Measurements from ENCODE around the gene CIAO2A.
"Not testable (repeated sequence)": the region's sequence is repeated elsewhere in the genome, so short reads cannot be mapped to it uniquely, and the experiment has no call there.

CIAO2A gene

DNA sequence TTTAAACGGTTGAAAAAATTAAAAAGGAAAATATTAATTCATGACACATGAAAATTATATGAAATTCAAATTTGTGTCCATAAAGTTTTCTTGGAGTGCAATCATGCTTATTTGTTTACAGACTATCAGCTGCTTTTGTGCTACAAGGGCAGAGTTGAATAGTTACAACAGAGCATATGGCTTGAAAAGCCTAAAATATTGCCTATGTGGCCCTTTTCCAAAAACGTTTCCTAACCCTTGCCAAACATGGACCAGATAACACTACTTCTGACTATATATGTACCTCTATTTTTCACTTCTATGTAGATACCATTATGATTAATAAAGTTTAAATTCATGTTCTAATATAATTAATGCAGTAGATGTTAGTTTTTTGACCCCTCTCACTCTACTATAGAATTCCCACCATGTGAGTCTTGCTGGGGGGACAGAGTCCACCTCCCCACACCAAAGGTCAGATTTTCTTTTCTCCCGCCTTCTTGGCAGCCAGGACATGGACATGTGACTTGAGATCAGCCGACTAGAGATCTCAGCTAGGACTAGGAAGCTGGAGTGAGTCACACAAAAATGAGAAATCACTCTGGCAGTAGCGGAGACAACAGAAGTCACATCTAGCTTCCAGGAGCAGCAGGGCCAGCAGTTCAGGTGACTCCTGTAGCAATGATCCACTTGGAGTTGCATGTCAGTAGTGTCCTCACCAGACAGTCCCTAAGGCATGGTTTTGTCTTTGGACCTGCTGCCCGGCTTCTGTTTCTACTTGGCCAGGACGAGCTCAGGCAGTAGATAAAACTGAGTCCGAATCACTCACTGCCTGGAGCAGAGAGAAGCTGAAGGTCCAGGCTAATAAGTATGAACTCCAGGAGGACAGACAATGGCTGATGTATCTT is 22.4 kb downstream of the CIAO2A start:
- no peak for DNase-seq

DNA sequence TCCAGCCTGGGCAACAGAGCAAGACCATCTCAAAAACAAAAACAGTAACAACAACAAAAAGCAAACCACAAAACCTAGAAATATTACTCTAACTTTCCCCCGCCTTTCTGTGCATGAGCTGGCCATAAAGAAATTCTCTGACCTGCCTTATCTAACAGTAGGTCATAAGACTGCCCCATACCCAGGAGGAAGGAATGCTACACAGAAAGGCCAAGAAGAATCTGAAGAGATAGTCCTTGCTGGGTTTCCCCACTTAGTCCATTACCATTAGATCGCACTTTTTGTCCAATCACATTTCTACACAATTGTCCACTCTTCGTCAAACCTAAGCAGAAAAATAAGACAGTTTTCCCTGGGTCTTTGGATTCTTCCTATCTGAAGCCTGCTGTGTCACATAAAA is 23.5 kb downstream of the CIAO2A start:
- no peak for DNase-seq

DNA sequence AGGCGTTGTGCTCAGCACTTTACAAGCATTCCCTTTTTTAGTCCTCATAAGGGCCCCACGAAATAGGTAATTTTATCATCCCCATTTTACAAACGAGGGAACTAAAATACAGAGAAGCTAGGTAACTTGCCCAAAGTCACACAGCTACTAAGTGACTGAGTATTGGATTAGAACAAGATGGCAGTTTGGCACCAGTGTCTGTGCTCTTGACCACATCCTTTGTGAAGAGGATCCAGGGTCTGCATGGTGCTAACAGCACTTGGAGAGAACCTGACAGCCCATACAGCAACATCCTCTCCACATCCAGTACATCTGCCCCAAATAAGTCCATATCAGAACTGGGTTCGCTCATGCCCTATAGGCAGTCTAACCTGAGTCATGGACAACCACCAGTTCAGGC is 25.5 kb downstream of the CIAO2A start:
- no peak for DNase-seq

DNA sequence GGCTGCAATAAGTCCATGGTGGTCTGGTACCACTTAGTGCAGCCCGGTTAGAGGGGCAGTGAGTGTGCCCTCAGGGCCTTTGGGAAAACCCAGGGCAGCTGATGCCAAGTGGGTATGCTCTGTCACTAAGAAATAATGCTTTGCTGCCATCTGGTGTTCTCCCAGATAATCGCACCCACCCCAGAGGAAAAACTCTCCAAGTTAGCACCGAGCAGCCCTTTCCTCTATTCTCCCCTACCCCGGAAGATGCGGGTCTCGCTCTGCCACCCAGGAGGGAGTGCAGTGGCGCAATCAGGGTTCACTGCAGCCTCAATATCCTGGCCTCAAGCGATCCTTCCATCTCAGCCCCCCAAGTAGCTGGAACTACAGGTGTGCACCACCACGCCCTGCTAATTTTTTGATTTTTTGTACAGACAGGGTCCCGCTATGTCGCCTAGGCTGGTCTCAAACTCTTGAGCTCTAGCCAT is 26.0 kb downstream of the CIAO2A start:
- DNase-seq: no peak

DNA sequence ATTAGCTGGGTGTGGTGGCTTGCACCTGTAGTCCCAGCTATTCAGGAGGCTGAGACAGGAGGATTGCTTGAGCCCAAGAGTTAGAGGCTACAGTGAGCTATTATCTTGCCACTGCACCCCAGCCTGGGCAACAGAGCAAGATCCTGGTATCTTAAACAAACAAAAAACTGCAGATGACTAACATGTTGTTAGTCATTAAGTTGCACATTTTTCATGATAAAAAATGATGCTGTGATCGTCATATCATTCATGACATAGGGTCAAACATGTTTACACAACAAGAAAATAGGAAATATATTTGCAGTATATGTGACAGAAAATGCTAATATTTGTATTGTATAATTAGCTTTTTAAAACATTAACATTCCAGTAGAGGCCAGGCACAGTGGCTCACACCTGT is 27.2 kb downstream of the CIAO2A start:
- DNase-seq: no peak

DNA sequence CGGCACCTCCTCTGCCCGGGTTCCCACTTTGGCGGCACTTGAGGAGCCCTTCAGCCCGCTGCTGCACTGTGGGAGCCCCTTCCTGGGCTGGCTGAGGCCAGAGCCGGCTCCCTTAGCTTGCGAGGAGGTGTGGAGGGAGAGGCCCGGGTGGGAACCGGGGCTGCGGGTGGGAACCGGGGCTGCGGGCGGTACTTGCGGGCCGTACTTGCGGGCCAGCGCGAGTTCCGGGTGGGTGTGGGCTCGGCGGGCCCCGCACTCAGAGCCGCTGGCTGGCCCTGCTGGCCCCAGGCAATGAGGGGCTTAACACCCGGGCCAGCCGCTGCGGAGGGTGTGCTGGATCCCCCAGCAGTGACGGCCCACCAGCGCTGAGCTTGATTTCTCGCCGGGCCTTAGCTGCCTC is 32.9 kb downstream of the CIAO2A start:
- DNase-seq: no peak

DNA sequence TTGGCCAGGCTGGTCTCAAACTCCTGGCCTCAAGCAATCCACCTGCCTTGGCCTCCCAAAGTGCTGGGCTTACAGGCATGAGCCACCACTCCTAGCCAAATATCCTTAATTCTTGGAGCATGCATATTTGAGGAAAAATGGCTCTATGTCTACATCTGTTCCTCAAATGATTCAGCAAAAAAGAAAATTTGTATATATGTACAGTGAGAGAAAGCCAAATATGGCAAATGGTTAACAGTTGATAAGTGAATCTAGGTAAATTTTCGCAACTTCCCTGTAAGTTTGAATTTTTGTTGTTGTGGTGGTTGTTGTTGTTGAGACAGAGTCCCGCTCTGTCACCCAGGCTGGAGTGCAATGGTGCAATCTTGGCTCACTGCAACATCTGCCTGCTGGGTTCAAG is 34.5 kb downstream of the CIAO2A start:
- not testable (repeated sequence) for DNase-seq

DNA sequence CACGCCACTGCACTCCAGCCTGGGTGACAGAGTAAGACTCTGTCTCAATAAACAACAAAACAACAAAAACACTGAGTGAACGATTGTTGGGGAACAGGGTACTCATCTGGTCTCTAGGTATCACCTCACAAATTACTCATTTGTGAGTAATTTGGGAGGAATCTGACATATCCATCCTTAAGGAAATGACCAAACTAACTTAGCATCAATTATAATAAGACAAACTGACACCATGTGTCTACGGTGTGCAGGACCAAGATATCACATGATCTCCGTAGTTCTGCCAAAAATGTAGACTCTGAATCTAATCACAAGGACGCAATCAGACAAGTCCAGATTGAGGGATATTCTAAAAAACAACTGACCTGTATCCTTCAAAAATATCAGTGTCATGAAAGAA is 35.4 kb downstream of the CIAO2A start:
- DNase-seq: no peak

DNA sequence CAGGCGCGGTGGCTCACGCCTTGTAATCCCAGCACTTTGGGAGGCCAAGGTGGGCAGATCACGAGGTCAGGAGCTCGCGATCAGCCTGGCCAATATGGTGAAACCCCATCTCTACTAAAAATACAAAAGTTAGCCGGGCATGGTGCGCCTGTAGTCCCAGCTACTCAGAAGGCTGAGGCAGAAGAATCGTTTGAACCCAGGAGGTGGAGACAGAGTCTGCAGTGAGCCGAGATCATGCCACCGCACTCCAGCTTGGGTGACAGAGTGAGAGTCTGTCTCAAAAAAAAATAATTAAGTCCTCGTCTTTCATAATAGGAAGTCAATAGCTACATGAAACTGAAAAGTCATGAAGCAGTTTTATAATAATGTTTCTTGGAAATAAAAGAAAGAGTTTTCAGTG is 40.0 kb downstream of the CIAO2A start:
- not testable (repeated sequence) for DNase-seq

DNA sequence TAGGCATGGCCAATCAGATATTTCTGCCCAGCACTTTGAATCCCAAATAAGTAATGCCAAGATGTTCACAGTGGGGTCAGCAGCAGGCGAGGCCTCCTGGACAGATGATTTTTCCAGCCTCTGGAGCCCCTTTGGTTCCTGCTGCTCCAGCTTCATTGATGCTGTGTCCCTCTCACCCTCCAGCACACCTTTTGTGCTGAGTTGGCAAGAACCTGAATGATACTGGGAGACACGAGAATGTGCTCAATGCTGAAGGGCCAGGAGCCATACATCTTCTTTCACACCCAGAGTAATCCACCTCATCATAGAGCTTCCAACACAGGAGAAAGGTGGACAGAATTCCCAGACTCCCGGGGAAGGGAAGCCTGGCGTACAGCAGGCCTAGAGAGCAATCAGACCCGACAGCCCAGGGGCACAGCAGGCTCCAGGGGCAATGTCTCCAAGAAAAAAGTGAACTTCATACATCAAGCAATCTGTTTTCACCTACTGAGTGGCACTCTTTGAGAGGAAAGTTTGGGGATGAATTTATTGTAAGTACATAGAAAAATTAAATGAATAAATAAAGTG is 40.6 kb downstream of the CIAO2A start:
- DNase-seq: no peak

DNA sequence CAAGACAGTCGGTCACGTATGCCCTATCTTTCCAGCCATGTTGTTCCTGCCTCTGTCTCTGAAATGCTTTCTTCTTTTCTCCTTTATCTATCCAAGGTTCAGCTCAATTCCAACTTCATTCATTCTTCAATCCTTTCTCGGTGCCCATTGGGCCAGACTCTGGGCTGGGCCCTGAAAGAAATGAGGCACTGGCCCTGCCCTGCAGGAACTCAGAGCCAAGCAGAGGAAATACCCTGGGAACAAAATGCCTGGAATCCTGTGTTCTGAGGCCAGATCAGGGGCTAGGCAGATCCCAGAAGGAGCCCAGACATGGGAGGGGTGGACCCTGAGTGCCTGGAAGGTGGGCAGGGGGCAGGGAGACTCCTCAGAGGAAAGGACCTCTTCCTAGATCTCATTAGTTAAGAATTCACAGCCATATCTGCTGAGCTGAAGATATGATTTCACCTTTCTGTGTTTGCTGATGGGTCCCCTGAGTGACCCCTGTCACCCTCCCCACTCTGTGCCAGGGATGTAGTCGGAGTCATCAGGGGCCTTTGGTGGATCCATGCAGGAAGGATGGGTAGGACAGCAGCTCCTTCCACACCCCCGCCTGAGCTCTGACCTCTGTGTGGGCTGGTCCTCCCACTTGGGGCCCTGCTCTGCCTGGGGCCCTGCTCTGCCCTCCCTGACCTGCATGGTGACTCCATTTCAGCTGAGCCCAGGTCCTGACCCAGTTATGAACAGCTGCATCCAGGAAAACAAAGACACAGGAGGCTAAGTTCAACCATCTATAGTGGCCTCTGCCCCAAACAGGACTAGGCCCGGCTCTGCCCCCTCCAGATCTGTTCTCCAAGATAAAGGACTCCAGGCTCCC is 42.0 kb downstream of the CIAO2A start:
- no peak for DNase-seq

DNA sequence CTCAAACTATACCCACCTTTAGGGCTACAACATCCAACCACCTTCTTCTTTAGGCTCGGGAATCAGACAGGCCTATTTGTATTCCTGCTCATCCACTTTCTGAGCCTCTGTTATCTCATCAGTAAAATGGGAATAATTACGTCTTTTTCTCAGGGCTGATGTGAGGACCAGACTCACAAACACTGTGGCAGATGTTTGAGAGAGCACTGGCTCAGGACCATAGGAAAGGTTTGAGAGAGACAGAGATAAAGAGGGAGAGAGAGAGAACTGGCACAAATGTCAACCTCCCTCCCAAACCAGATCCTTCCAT is 42.6 kb downstream of the CIAO2A start:
- DNase-seq: no peak

DNA sequence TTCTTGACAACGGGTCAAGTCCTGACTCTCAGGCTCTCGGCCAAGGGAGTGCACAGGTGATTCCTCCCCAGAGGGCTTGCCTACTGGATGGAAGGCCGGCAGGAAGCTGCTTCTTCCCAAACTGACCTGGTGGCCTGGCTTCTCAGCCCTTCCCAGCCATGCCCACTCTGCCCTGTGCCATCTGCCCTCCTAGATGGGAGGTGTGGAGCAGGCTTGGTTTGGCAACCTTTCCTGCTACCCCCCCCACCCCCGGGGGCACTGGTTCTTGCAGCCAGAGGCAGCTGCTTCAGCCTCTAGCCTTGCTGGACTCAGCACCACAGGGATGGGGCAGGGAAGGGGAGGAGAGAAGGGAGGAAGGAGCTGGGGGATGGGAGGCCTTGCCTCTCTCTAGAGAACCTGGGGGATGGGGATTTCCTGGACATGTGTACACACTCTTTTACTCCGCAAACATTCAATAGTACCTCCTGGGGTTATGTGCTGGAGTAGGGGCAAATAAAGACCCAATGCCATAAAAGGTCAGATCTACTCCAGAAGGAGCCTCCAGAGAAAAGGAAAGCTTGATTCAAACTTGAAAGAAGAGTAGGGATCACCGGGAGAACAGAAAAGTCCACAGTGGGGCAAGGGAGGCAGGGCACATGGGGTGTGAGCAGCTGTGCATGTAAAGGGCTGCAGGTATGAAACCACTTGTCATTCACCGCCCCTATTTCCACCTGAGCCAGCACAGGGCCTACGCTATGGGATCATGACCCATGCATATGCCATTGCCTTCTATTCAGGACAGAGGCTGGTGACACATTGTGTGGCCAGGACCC is 43.2 kb downstream of the CIAO2A start:
- no peak for DNase-seq

DNA sequence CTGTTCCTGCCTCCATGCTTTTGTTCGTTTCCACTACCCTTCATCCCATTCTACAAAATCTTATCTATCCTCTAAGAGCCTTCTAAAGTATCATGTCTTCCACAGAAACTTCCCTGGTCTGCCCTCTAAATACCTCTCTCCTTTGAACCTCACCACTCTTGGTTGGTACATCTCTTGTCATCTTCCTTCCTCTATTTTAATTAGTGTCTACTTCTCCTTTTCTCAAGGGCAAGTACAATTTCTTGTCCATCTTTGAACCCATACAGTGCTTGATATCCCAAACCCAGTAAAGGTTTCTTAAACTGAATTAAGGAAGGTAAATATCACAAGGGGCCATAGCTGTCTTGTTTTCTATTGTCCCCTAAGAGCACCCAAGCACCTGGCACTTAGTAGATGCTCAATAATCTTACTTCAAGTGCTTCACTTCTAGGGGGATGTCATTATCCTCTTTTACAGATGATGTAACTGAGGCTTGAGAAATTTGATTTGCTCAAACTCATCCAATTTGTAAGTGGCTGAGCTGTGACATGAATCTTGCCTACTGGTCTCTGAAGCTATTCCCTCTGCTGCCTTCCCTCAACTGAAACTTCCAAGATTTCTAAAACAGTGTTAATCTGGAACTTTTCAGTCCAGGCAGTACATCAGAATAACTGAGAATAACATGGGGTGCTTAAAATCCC is 44.7 kb downstream of the CIAO2A start:
- no peak for DNase-seq

DNA sequence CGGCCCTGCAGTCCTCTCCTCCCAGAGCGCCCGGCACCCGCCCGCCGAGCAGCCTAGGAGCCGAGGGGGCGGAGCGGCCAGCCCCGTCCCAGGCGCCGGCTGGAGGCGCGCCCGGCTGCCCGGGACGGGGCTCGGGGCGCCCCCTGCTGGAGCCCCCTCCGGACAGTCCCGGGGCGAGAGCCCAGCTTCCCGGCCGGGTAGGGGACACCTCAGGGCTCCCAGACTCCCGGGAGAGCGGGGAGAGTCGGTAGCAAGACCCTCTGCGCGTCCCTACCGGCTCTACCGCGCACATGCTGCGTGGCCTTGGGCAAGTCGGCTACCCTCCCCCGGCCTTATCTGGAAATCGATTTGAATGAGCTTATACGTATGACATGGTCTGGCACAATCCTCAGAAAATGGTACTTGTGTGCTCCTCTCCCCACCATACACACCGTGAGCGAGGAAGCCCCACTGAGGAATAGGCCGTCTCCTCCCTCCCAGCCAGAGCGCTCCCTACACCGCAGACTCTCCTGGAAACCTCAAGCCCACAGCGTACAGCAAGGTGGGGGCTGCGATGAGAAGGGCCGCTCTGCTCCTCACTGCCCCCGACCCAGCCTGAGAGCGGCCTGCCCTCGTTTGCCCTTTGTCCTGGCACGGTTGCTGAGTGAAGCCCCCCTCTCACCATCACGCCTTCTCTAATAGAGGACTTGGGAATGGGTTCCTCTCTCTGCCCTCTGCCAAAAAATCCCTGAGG is 47.1 kb downstream of the CIAO2A start, which contains the start of gene DAPK2:
Gene DAPK2, minus strand, starts transcription at position 65 of the 733 bp plus-strand sequence. CDS start 6,224 bp downstream, outside the sequence.
- DNase-seq: no peak

DNA sequence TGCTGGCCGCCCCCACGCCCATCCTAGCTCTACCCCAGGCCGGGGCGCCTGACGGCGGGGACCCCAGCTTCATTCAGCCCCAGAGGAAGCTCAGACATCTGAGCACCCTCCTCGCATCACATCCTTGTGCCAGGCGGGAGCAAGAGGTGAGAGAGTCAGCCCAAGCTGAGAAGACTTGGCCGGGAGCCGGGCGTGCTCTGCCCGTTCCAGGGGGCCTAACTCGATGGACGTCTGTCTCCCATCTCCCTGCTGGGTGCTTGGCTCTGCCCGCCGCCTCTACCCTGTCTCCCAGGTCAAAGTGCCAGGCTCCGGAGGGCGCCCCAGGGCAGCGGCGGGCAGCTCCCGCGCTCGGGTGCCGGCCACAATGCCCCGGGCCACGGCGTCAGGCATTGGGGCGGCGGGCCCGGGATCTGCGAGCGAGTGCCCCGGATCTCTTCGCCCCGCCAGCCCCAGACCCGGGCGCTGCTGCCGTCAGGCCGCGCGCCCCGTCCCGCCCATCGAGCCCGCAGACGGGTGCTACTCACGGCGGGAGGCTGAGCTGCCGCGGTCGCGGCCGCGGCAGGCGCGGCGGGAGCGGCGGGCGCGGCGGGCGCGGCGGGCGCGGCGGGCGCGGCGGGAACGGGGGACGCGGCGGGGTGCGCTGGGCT is 47.7 kb downstream of the CIAO2A start:
- no peak for DNase-seq

DNA sequence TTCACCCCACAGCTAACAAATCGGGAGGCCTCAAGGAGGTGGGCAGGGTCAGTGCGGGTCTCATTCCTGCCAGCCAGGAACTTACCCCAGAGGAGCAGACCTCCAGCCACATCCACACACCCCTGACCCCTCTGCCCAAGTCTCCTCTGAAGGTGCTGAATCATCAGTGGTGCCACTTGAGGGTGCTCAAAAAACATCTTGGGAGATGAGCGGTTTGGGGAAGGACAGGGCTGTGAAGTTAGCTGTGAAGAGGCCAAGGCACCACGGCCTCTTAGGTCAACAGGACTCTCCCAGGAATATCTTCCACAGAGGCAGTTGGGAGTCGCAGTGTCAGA is 48.6 kb downstream of the CIAO2A start:
- DNase-seq: no peak

DNA sequence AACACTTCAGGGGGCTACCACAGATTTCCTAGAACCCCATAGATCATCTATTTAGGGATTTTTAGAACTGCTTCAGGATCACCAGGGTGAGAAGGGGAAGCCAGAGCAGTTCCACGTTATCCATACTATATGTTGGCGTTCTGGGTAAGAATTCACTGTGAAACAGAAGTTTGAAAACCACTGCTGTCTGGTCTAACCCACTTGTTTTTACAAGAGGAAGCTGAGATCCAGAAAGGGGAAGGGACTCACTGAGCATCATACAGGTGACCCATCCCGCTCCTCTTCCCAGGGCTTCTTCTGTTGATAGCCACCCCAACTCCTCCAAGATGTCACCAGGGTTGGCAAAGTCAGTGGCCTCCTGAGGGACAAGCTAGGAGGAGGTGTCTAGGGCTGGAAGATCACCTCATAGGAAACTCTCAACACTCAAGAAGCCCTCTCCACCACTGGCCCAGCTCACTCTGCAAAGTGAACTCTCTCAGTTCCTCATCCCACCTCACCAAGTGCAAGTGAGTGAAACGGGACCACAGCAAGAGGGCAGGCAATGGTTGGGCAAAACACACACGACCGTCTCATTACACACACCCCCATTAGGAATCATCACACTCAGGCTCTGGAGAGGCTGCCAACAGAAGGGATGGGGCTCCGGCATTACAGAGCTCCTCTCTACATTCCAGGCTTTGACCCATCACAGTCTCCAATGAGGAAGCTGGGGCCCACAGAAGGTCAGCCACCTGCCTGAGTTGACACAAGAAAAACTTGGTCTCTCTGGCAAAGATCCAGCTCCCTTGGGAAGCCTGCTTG is 49.1 kb downstream of the CIAO2A start:
- no peak for DNase-seq

DNA sequence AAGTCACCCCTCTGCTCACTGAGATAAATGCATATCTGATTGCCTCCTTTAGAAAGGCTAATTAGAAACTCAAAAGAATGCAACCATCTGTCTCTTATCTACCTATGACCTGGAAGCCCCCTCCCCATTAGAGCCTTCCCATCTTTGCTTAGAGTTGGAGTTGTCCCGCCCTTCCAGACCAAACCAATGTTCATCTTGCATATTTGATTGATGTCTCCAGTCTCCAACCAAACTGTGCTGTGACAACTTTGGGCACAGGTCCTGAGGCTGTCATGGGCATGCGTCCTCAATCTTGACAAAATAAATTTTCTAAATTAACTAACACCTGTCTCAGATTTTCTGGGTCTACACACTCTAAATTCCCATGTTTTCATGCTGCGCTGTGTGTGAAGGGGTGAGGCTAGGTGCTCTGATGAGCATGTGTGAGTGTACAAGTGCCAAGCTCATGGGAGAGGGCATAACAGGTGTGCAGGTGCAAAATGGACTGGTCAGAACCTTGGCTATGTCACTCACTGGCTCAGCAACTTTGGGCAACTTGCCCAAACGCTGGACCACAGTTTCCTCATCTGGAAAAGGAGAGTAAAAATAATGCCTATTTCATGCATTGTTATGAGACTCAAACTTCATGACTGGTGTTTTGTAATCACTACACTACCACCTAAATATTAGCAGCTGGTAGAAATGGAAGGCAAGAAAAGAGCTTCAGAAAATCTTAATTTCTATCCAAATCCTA is 54.6 kb downstream of the CIAO2A start:
- DNase-seq: no peak
